GM23338 (cell line): ENCODE measurements around the gene RIT2. TPM values are rescaled to one million over a fixed set of nuclear protein-coding genes. Genes with fewer than 3 reads are reported as not detected.

ENCODE experiments used
- ATAC-seq: fragments of 200-7000 bp; cut with Tn5 transposase; 3 replicates; pipeline ENCODE4 v1.9.1; 2020
- DNase-seq: peaks from one replicate; pipeline ENCODE4 v3.0.0-alpha.2; 2015; ENCODE audit warnings: low spot score
- H2AFZ ChIP-seq: fragments of 200-600 bp; sonication (generic); 2 replicates; pipeline ENCODE4 v1.8.0; 2016; ENCODE audit warnings: antibody characterized with exemption, mild to moderate bottlenecking, moderate library complexity
- H3F3A ChIP-seq: fragments of 200-600 bp; sonication (generic); replicated peaks from 2 replicates; pipeline ENCODE4 v1.8.0; 2017; ENCODE audit warnings: antibody characterized with exemption, mixed run types, low read depth
- H3K27ac ChIP-seq: fragments of 200-600 bp; sonication (generic); 2 replicates; pipeline ENCODE4 v1.6.1; 2016; ENCODE audit warnings: low read depth
- H3K27me3 ChIP-seq: fragments of 200-600 bp; sonication (generic); 2 replicates; pipeline ENCODE4 v1.8.0; 2016; ENCODE audit warnings: mild to moderate bottlenecking, mixed run types, moderate library complexity; ENCODE audit not compliant: insufficient read depth
- H3K36me3 ChIP-seq: fragments of 200-600 bp; sonication (generic); 2 replicates; pipeline ENCODE4 v1.8.0; 2016; ENCODE audit warnings: mild to moderate bottlenecking; ENCODE audit not compliant: insufficient read depth
- H3K4me1 ChIP-seq: fragments of 200-600 bp; sonication (generic); 2 replicates; pipeline ENCODE4 v1.8.0; 2016; ENCODE audit warnings: mild to moderate bottlenecking, moderate library complexity; ENCODE audit not compliant: insufficient read depth
- H3K4me2 ChIP-seq: fragments of 200-600 bp; sonication (generic); 2 replicates; pipeline ENCODE4 v1.7.1; 2017; ENCODE audit warnings: mixed run types
- H3K4me3 ChIP-seq: fragments of 200-600 bp; sonication (generic); 2 replicates; pipeline ENCODE4 v1.6.1; 2016; ENCODE audit warnings: mixed run types
- H3K79me2 ChIP-seq: fragments of 200-600 bp; sonication (generic); replicated peaks from 2 replicates; pipeline ENCODE4 v1.8.0; 2017; ENCODE audit warnings: mild to moderate bottlenecking; ENCODE audit not compliant: insufficient read depth
- H3K9me2 ChIP-seq: fragments of 200-600 bp; sonication (generic); 2 replicates; pipeline ENCODE4 v1.8.0; 2017; ENCODE audit not compliant: insufficient read depth
- H4K20me1 ChIP-seq: fragments of 200-600 bp; sonication (generic); replicated peaks from 2 replicates; pipeline ENCODE4 v1.8.0; 2017; ENCODE audit warnings: mild to moderate bottlenecking; ENCODE audit not compliant: insufficient read depth
- H3K27ac Mint-ChIP-seq: 2 replicates; pipeline ENCODE4 v1.8.0; 2020; ENCODE audit warnings: inconsistent platforms, mild to moderate bottlenecking, moderate library complexity, mixed read lengths
- H3K27me3 Mint-ChIP-seq: 3 replicates; pipeline ENCODE4 v1.8.0; 2022; ENCODE audit warnings: low read depth, mild to moderate bottlenecking, moderate library complexity, mixed read lengths, inconsistent platforms; ENCODE audit not compliant: insufficient read depth, poor library complexity
- H3K36me3 Mint-ChIP-seq: 3 replicates; pipeline ENCODE4 v1.8.0; 2021; ENCODE audit warnings: low read depth, mild to moderate bottlenecking, inconsistent platforms, moderate library complexity, mixed read lengths
- H3K4me1 Mint-ChIP-seq: 3 replicates; pipeline ENCODE4 v1.8.0; 2020; ENCODE audit warnings: mild to moderate bottlenecking, inconsistent platforms, mixed read lengths
- H3K4me3 Mint-ChIP-seq: 3 replicates; pipeline ENCODE4 v1.8.0; 2021; ENCODE audit warnings: moderate library complexity, mild to moderate bottlenecking, inconsistent platforms, mixed read lengths
- H3K9me3 Mint-ChIP-seq: 3 replicates; pipeline ENCODE4 v1.8.0; 2020; ENCODE audit warnings: moderate library complexity, mild to moderate bottlenecking, inconsistent platforms, mixed read lengths
- JUNB ChIP-seq: IDR thresholded peaks from one replicate; pipeline ENCODE4 v1.6.1; 2016; ENCODE audit warnings: antibody characterized with exemption; ENCODE audit not compliant: unreplicated experiment
- ZNF462 ChIP-seq: fragments of 250-450 bp; sonication (Bioruptor Pico); IDR thresholded peaks from 2 replicates; pipeline ENCODE4 v1.5.0; 2020; ENCODE audit warnings: mild to moderate bottlenecking, moderate library complexity
- polyA plus RNA-seq: library from polyadenylated mRNA; unstranded; fragments of >200 nt; fragmentation: Nextera tagmentation; extraction: Ambion mirVana; gene quantifications from 2 replicates; pipeline ENCODE4 v1.2.1, GENCODE V29; 2016
- total RNA-seq: library from RNA; depleted of rRNA; stranded (reverse); fragments of >200 nt; shearing (Covaris generic); gene quantifications from 2 replicates; pipeline ENCODE4 v1.2.3, GENCODE V29; 2014

The RIT2 gene
- total and polyA plus RNA-seq, 2 experiments from 2014 or later: 1.9 to 8.8 TPM

DNA sequence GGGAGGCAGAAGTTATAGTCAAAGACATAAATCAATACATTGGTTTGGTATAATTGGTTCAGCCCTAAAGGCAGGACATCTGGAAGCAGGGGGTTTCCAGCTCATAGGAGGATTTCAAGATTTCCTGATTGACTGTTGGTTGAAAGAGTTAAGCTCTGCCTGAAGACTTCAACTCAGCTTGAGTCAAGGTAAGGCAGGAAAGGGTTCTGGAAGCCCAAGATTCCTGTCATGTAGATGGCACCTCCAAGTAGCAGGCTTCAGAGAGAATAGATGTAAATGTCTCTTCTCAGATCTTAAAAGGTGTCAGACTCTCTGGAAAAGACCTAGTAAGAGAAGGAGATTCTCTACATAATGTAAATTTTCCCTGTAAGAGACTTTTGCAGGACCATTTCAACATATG, 335.3 kb downstream of the RIT2 start:
- no peak; the same call in 2 of the 3 replicates for ATAC-seq

More for the DNA sequence above, 335.3 kb downstream of the RIT2 start:
- Mint-ChIP-seq H3K27me3 (peaks cover 1% of the 10 kb centered on the region), H3K9me3 (no peaks in the 10 kb centered on the region), H3K36me3 (no peaks in the 10 kb centered on the region), H3K4me1 (peaks cover 37% of the 10 kb centered on the region), H3K27ac (no peak overlapping the region), H3K4me3 (no peak overlapping the region)
- Histone ChIP-seq H3K79me2 (no peaks in the 10 kb centered on the region), H3K27ac (no peak overlapping the region), H4K20me1 (no peaks in the 10 kb centered on the region), H3K9me2 (no peaks in the 10 kb centered on the region), H3K4me1 (peaks cover 37% of the 10 kb centered on the region), H3K4me2 (no peak overlapping the region), H3K27me3 (no peaks in the 10 kb centered on the region), H3K36me3 (no peaks in the 10 kb centered on the region), H3K4me3 (no peak overlapping the region), H3F3A (no peaks in the 10 kb centered on the region), H2AFZ (no peak overlapping the region)
- peak; percentile 57 for TF ChIP-seq ZNF462 (CRISPR knock-in tag)
- TF ChIP-seq JUNB: no peak
- peak; percentile 17 for DNase-seq
